Naive B cell (primary cell): ENCODE results near the gene PCDHGC4. TPM values are rescaled to one million over a fixed set of nuclear protein-coding genes. Genes with fewer than 3 reads are reported as not detected.
A peak's percentile ranks its signal among the peaks of the same experiment; 100 is the strongest.

ENCODE experiments used
- ATAC-seq, 2 donors: fragments of 150-1000 bp; cut with Tn5 transposase; 2 replicates each; pipeline ENCODE4 v1.10.0; 2021; ENCODE audit warnings: low read depth in 2 of 2, mild to moderate bottlenecking in 2 of 2, moderate library complexity in 2 of 2
- DNase-seq: peaks from one replicate; pipeline ENCODE4 v3.0.0; 2022
- H3K27ac Mint-ChIP-seq, 6 donors: one replicate each; pipeline ENCODE4 v1.8.0; 2020 to 2022; ENCODE audit warnings: mild to moderate bottlenecking in 6 of 6, mixed read lengths in 6 of 6, moderate library complexity in 5 of 6, inconsistent platforms in 2 of 6
- H3K27me3 Mint-ChIP-seq, 3 donors: one replicate each; pipeline ENCODE4 v1.8.0; 2021 to 2022; ENCODE audit warnings: mixed read lengths in 3 of 3, mild to moderate bottlenecking in 1 of 3
- H3K36me3 Mint-ChIP-seq, 2 donors: one replicate each; pipeline ENCODE4 v1.8.0; 2020 to 2022; ENCODE audit warnings: mixed read lengths in 2 of 2, inconsistent platforms in 1 of 2, mild to moderate bottlenecking in 1 of 2
- H3K4me1 Mint-ChIP-seq, 3 donors: one replicate each; pipeline ENCODE4 v1.8.0; 2020 to 2022; ENCODE audit warnings: mixed read lengths in 3 of 3, inconsistent platforms in 1 of 3, mild to moderate bottlenecking in 1 of 3, moderate library complexity in 1 of 3
- H3K4me3 Mint-ChIP-seq, 8 donors: one replicate each; pipeline ENCODE4 v1.8.0; 2020 to 2022; ENCODE audit warnings: mild to moderate bottlenecking in 8 of 8, mixed read lengths in 8 of 8, moderate library complexity in 8 of 8, inconsistent platforms in 2 of 8
- H3K9me3 Mint-ChIP-seq, 7 donors: one replicate each; pipeline ENCODE4 v1.8.0; 2020 to 2022; ENCODE audit warnings: mixed read lengths in 7 of 7, mild to moderate bottlenecking in 5 of 7, inconsistent platforms in 2 of 7, moderate library complexity in 1 of 7
- polyA plus RNA-seq, 6 donors: library from polyadenylated mRNA; unstranded; fragments of 300-500 nt; fragmentation: Illumina TruSeq; gene quantifications; one replicate each; pipeline ENCODE4 v1.2.3, GENCODE V29; 2021; ENCODE audit warnings: low read depth in 6 of 6

Gene PCDHGC4
- polyA plus RNA-seq, 6 donors from 2014 or later, result not detected

DNA sequence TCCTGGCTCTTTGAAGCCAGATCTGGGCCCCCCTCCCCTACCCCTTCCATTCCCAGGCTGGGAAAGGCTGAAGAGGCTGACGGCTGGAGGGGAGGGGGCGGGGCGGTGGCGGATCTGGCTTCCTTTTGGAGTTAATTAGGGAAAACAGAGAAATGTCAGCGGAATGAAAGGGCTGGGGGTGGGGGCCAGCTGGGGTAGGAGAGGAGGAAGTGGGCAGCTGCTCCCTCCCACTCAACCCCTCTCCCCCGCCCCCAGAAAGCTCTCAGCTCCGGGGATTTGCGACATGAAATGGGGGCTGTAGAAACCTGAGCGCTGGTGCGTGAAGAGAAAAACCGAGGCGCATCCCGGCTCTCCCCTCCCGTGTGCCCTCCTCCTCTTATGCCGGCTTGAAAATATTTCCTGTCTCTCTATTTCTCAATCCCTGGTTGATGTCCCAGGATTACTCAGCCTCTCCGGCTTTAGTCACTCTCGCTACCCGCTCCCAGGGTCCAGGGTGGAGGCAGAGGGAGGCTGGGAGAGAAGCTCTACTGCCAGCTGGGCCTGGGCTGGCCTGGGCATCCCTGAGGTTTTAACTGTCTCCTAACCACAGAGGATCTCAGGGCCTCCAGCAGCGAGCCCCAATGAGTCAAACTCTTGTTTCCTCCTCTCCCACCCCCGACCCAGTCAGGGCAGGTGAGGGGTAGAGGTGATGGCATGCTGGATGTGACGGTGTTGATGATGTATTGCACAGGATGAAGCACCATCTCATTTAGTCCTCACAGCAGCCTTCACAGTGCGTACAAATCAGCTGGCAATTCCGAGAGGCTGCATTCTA lies 24.2 kb downstream of the PCDHGC4 start:
- Mint-ChIP-seq H3K9me3 (peaks cover 0 to 5% (median 0%) of the 10 kb centered on the region in 7 donors), H3K36me3 (no peaks in the 10 kb centered on the region), H3K4me1 (peaks cover 41 to 62% (median 52%) of the 10 kb centered on the region in 3 donors), H3K4me3 (peak overlapping the region in 7 of 8 donors; percentile 17 to 76 (median 51)), H3K27ac (peak overlapping the region in 3 of 6 donors; percentile 48 to 61 (median 60)), H3K27me3 (peaks cover 0 to 5% (median 0%) of the 10 kb centered on the region in 3 donors)
- no peak for ATAC-seq
- no peak for DNase-seq

DNA sequence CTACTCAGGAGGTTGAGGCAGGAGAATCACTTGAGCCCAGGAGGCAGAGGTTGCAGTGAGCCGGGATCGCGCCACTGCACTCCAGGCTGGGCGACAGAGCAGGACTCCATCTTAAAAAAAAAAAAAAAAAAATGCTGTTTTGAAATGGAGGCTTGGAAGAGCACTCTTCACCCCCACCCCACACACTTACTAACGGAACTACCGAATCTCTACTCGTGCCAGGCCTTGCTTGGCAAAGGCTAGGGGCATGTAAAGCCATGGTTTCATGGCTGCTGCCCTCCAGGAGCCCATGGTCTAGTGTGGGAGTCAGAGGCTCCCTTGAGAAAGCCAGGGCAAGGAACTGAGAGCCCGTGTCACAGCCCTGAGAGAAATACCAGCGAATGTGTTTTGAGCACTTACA lies 25.3 kb downstream of the PCDHGC4 start:
- no peak for ATAC-seq
- no peaks in the 10 kb centered on the region for H3K27me3 Mint-ChIP-seq
- DNase-seq, result no peak
- peak overlapping the region in 4 of 8 donors; percentile 25 to 64 (median 36) for H3K4me3 Mint-ChIP-seq
- H3K27ac Mint-ChIP-seq, result no peak overlapping the region
- H3K4me1 Mint-ChIP-seq, result peaks cover 49 to 71% (median 52%) of the 10 kb centered on the region in 3 donors
- H3K36me3 Mint-ChIP-seq, result no peaks in the 10 kb centered on the region
- H3K9me3 Mint-ChIP-seq, result peaks cover 0 to 5% (median 0%) of the 10 kb centered on the region in 7 donors

DNA sequence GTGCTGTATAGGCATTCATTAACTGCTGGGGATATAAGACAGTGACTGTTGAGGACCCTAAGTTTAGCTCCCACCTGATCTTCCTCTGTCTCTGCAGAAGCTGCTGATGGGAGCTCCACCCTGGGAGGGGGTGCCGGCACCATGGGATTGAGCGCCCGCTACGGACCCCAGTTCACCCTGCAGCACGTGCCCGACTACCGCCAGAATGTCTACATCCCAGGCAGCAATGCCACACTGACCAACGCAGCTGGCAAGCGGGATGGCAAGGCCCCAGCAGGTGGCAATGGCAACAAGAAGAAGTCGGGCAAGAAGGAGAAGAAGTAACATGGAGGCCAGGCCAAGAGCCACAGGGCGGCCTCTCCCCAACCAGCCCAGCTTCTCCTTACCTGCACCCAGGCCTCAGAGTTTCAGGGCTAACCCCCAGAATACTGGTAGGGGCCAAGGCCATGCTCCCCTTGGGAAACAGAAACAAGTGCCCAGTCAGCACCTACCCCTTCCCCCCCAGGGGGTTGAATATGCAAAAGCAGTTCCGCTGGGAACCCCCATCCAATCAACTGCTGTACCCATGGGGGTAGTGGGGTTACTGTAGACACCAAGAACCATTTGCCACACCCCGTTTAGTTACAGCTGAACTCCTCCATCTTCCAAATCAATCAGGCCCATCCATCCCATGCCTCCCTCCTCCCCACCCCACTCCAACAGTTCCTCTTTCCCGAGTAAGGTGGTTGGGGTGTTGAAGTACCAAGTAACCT lies 26.2 kb downstream of the PCDHGC4 start:
- H3K27me3 Mint-ChIP-seq, result no peaks in the 10 kb centered on the region
- H3K27ac Mint-ChIP-seq, result peak overlapping the region in 3 of 6 donors; percentile 1 to 77 (median 76)
- peak overlapping the region in 6 of 8 donors; percentile 39 to 90 (median 82) for H3K4me3 Mint-ChIP-seq
- H3K9me3 Mint-ChIP-seq, result peaks cover 0 to 5% (median 0%) of the 10 kb centered on the region in 7 donors
- H3K4me1 Mint-ChIP-seq, result peaks cover 52 to 79% (median 56%) of the 10 kb centered on the region in 3 donors
- H3K36me3 Mint-ChIP-seq, result peaks cover 4 to 6% of the 10 kb centered on the region in 2 donors
- ATAC-seq (peak; percentile 37 to 70), DNase-seq (no peak)

DNA sequence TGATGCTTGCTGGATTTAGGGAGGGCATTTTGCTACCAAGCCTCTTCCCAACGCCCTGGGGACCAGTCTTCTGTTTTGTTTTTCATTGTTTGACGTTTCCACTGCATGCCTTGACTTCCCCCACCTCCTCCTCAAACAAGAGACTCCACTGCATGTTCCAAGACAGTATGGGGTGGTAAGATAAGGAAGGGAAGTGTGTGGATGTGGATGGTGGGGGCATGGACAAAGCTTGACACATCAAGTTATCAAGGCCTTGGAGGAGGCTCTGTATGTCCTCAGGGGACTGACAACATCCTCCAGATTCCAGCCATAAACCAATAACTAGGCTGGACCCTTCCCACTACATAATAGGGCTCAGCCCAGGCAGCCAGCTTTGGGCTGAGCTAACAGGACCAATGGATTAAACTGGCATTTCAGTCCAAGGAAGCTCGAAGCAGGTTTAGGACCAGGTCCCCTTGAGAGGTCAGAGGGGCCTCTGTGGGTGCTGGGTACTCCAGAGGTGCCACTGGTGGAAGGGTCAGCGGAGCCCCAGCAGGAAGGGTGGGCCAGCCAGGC lies 27.0 kb downstream of the PCDHGC4 start:
- ATAC-seq, result no peak
- H3K4me1 Mint-ChIP-seq, result peaks cover 60 to 82% (median 61%) of the 10 kb centered on the region in 3 donors

DNA sequence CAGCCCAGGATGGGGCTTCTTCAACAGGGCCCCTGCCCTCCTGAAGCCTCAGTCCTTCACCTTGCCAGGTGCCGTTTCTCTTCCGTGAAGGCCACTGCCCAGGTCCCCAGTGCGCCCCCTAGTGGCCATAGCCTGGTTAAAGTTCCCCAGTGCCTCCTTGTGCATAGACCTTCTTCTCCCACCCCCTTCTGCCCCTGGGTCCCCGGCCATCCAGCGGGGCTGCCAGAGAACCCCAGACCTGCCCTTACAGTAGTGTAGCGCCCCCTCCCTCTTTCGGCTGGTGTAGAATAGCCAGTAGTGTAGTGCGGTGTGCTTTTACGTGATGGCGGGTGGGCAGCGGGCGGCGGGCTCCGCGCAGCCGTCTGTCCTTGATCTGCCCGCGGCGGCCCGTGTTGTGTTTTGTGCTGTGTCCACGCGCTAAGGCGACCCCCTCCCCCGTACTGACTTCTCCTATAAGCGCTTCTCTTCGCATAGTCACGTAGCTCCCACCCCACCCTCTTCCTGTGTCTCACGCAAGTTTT lies 27.6 kb downstream of the PCDHGC4 start:
- Mint-ChIP-seq H3K36me3 (peaks cover 8 to 14% of the 10 kb centered on the region in 2 donors), H3K4me3 (peak overlapping the region; percentile 81 to 95 (median 90)), H3K27me3 (no peaks in the 10 kb centered on the region), H3K27ac (peak overlapping the region in 4 of 6 donors; percentile 14 to 86 (median 80)), H3K9me3 (peaks cover 0 to 5% (median 0%) of the 10 kb centered on the region in 7 donors), H3K4me1 (peaks cover 55 to 79% (median 60%) of the 10 kb centered on the region in 3 donors)
- DNase-seq (peak; percentile 58), ATAC-seq (peak; percentile 37 to 58)

More for the DNA sequence above, 27.0 kb downstream of the PCDHGC4 start:
- Mint-ChIP-seq H3K4me3 (peak overlapping the region; percentile 30 to 91 (median 72)), H3K27ac (peak overlapping the region in 2 of 6 donors; percentile 1 to 77), H3K36me3 (peaks cover 8 to 14% of the 10 kb centered on the region in 2 donors), H3K27me3 (no peaks in the 10 kb centered on the region), H3K9me3 (peaks cover 0 to 5% (median 0%) of the 10 kb centered on the region in 7 donors)
- DNase-seq, result no peak

DNA sequence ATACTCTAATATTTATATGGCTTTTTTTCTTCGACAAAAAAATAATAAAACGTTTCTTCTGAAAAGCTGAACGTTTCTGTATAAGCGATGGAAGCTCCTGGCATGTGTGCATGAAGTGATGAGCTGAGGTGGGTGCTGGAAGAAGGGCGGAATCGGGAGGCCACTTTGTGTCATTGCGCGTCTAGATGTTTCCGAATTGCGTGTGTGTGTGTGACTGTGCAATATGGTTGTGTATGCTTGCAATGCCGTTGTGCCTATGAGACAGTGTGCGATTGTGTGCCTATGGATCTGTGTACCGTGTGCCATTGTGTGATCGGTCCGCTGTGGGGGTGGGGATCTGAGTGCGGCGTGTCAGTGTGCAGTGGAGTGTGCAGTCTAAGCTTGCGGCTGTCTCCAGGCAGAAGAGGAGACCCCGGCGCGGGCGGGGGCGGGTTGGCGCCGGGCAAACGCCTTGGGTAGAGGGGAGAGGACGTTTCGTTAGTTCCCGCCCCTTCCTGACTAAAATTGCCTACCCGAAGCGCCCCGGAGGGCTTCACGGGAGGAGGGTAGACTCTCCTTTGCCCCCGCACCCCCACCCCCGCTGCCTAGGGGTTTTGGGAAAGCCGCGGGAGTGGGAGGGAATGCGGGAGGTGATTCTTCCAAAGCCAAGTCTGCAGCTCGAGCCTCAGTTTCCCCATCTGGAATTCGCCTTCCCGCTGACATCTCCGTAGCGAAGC lies 28.2 kb downstream of the PCDHGC4 start:
- ATAC-seq (peak; percentile 23 to 40), DNase-seq (no peak)
- Mint-ChIP-seq H3K27ac (peak overlapping the region in 5 of 6 donors; percentile 14 to 82 (median 52)), H3K36me3 (peaks cover 10 to 14% of the 10 kb centered on the region in 2 donors), H3K4me1 (peaks cover 50 to 73% (median 60%) of the 10 kb centered on the region in 3 donors), H3K27me3 (no peaks in the 10 kb centered on the region), H3K4me3 (peak overlapping the region; percentile 81 to 95 (median 90)), H3K9me3 (peaks cover 0 to 5% (median 0%) of the 10 kb centered on the region in 7 donors)

DNA sequence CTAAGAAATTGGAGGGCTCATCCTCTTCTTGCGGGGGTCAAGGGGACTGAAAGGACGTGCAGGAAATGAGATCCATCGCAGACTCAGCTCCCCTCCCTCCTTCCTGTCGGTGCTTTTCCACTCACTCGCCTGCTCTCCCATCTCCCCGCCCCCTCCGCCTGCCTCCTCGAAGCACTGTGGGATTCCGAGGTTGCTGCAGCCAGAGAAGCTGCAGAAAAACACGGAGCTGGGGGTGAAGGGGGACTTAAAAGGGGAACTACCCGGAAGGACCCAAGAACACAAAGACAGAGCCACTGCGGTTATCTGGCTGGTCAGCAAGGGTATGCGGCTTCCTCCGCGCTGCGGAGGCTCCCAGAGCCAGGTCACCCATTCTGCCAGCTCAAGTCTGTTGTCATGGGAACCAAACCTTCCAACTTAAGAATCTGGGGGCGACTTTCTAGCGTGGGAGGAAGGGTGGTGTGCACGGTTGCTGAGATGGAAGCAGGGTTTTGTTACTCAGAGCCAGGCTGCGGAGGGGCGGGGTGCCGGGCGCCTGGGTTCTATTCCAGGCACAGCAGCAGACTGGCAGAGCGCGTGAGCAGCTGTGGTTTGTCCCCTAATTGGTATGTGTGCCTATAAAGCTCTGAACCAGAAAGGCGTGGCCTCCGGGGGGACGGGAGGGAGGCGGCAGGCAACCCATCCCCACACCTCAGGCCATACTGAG lies 28.9 kb downstream of the PCDHGC4 start:
- H3K36me3 Mint-ChIP-seq, result peaks cover 13 to 14% of the 10 kb centered on the region in 2 donors
- peak overlapping the region; percentile 81 to 95 (median 90) for H3K4me3 Mint-ChIP-seq
- DNase-seq, result no peak
- H3K27me3 Mint-ChIP-seq, result no peaks in the 10 kb centered on the region
- ATAC-seq, result peak; percentile 26 to 38
- H3K27ac Mint-ChIP-seq, result peak overlapping the region in 3 of 6 donors; percentile 60 to 96 (median 77)
- H3K4me1 Mint-ChIP-seq, result peaks cover 45 to 66% (median 60%) of the 10 kb centered on the region in 3 donors
- peaks cover 0 to 5% (median 0%) of the 10 kb centered on the region in 7 donors for H3K9me3 Mint-ChIP-seq

DNA sequence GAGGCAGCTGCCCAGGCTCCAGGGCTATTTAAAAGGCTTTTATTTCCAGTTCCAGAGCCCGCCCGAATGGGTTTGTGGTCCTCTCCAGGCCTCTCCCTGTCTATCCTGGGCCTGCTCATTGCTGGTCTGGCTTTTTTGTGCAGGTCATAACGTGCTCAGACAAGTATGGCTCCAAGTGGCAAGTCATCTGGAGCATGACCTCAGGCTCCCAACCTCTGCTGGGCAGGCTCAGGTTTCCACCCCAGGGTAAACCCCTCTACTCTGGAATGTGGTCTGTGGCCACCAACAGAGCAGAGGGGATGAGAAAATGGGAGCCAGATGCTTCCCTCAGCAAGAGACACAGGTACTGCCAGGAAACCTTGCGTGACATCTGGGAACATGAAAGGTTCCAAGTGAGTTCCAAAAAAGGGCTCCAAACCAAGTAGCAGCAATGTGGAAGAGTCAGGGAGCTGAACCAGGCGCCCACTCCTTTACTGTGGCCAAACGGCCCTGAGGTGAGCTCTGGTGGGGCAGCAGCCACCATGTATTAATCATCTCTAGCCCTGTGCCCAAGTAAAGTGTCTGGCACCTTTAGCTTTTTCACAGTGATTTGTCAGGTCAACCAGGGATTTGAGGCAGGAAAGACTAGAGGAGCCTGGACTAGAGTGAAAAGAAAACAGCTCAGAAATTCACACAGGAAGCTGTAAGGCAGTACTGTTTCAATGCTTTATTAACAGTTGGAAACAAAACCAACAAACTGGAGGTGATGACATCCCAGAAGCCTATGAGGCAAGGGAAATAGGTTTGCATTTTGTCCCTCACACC lies 29.7 kb downstream of the PCDHGC4 start:
- Mint-ChIP-seq H3K27me3 (no peaks in the 10 kb centered on the region), H3K36me3 (peaks cover 13 to 21% of the 10 kb centered on the region in 2 donors), H3K4me1 (peaks cover 40 to 59% (median 53%) of the 10 kb centered on the region in 3 donors), H3K27ac (peak overlapping the region in 1 of 6 donors; percentile 50), H3K9me3 (peaks cover 0 to 5% (median 0%) of the 10 kb centered on the region in 7 donors), H3K4me3 (peak overlapping the region in 7 of 8 donors; percentile 19 to 95 (median 89))
- ATAC-seq, result no peak
- no peak for DNase-seq

DNA sequence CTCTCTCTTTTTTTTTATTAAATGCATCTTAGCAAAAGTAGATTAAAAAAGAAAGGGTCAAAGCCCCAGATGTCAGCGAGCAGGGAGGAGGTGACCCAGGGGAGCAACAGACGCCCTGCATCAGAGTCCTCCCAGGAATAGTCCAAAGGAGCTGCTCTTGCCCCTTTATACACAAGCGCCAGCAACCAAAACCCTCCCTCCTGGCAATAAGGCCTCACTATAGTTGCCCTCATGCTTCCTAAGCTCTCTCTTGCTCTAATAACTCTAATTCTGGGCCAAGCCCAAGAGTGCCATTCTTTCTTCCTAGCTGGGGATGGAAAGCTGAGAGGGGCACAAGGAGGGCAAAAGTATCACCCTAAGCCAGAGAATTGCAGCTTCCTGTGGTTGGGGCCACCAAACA lies 30.3 kb downstream of the PCDHGC4 start:
- ATAC-seq (no peak), DNase-seq (no peak)
- Mint-ChIP-seq H3K27me3 (no peaks in the 10 kb centered on the region), H3K4me3 (peak overlapping the region in 5 of 8 donors; percentile 30 to 58 (median 47)), H3K9me3 (peaks cover 0 to 5% (median 0%) of the 10 kb centered on the region in 7 donors), H3K27ac (no peak overlapping the region), H3K4me1 (peaks cover 36 to 53% (median 49%) of the 10 kb centered on the region in 3 donors), H3K36me3 (peaks cover 18 to 25% of the 10 kb centered on the region in 2 donors)

DNA sequence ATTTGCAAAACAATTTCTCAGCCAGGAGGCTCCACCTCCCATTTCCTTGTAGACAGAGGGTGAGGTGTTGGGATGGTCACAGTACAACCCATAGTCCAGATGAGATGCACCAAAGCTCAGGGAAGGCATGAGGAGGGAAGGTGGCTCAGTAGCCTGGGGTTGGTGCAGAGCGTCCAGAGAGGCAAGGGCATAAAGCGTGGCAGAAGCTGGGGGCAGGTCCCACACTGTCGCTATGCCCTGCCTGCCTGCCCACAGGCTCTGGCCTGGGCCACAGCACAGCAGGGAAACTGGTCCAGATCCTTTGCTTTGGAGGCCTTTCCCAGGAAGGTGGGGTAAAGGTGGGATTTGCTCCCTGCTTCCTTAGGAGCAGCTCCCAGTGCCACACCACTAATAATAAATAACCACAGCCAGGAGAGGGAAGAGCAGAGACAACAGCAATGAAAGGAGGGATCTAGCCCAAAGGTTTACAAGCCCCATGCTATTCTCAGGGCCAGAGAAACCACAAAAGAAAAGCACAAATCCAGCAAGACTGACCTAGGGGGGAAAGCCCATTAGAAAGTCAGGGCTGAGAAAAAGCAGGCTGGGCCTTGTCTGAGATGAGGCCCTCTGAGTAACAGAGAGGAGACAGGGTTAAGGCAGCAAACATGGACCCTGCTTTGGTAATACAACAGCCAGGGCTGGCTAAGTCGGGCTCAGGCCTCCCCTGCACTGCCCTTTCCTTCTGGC lies 31.3 kb downstream of the PCDHGC4 start:
- peak overlapping the region in 1 of 8 donors; percentile 40 for H3K4me3 Mint-ChIP-seq
- H3K27me3 Mint-ChIP-seq, result no peaks in the 10 kb centered on the region
- peaks cover 34 to 49% (median 46%) of the 10 kb centered on the region in 3 donors for H3K4me1 Mint-ChIP-seq
- peaks cover 25% of the 10 kb centered on the region in 2 donors for H3K36me3 Mint-ChIP-seq
- H3K9me3 Mint-ChIP-seq, result peaks cover 0 to 5% (median 0%) of the 10 kb centered on the region in 7 donors
- DNase-seq, result no peak
- H3K27ac Mint-ChIP-seq, result peak overlapping the region in 2 of 6 donors; percentile 69 to 73
- no peak for ATAC-seq

DNA sequence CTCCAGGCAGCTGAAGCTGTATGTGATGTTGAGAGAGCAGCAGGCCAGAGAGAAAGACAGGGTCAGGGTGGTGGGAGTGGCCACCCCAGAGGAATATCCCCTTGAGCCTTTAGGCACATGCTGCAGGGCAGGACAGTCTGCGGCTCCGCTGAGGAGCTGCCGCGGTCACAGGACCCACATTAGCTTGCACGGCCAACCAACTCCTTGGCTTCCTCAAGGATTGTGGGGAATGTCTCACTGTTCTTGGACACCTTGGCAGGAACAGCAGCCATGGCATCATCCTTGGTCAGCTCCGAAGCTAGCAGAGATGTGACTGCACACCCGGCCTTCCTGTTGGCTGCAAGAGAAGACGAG lies 31.8 kb downstream of the PCDHGC4 start:
- H3K4me3 Mint-ChIP-seq, result no peak overlapping the region
- H3K27ac Mint-ChIP-seq, result no peak overlapping the region
- peaks cover 0 to 2% (median 0%) of the 10 kb centered on the region in 7 donors for H3K9me3 Mint-ChIP-seq
- no peaks in the 10 kb centered on the region for H3K27me3 Mint-ChIP-seq
- peaks cover 29 to 30% of the 10 kb centered on the region in 2 donors for H3K36me3 Mint-ChIP-seq
- DNase-seq, result no peak
- peaks cover 29 to 43% (median 41%) of the 10 kb centered on the region in 3 donors for H3K4me1 Mint-ChIP-seq
- ATAC-seq, result no peak
